Loucy (cell line): ENCODE results near the gene P2RY8.

Source experiments
- H2AFZ ChIP-seq: fragments of 200-600 bp; sonication (generic); 2 replicates; pipeline ENCODE4 v1.6.0; 2016; ENCODE audit warnings: antibody characterized with exemption, mild to moderate bottlenecking, low read length, moderate library complexity
- H3F3A ChIP-seq: fragments of 200-600 bp; 2 replicates; pipeline ENCODE4 v1.6.0; 2016; ENCODE audit warnings: antibody characterized with exemption, low read depth, mild to moderate bottlenecking
- H3K27me3 ChIP-seq: fragments of 200-600 bp; sonication (generic); 2 replicates; pipeline ENCODE4 v1.6.1; 2014; ENCODE audit warnings: low read length, mild to moderate bottlenecking; ENCODE audit not compliant: insufficient read depth, poor library complexity, severe bottlenecking
- H3K36me3 ChIP-seq: fragments of 200-600 bp; sonication (generic); 2 replicates; pipeline ENCODE4 v1.6.1; 2016; ENCODE audit warnings: low read length; ENCODE audit not compliant: insufficient read depth
- H3K4me1 ChIP-seq: fragments of 200-600 bp; sonication (generic); 2 replicates; pipeline ENCODE4 v1.5.1; 2014; ENCODE audit warnings: low read length, mild to moderate bottlenecking; ENCODE audit not compliant: insufficient read depth, poor library complexity, severe bottlenecking
- H3K4me2 ChIP-seq: fragments of 200-600 bp; sonication (generic); 2 replicates; pipeline ENCODE4 v1.6.0; 2014; ENCODE audit warnings: antibody characterized with exemption, low read length, low read depth, mild to moderate bottlenecking; ENCODE audit not compliant: poor library complexity, severe bottlenecking
- H3K4me3 ChIP-seq: fragments of 200-600 bp; sonication (generic); 2 replicates; pipeline ENCODE4 v1.5.1; 2014; ENCODE audit warnings: low read length, mild to moderate bottlenecking, mixed read lengths; ENCODE audit not compliant: poor library complexity, severe bottlenecking
- H3K79me2 ChIP-seq: fragments of 200-600 bp; sonication (generic); 2 replicates; pipeline ENCODE4 v1.6.1; 2014; ENCODE audit warnings: low read length; ENCODE audit not compliant: insufficient read depth
- H3K9ac ChIP-seq: fragments of 200-600 bp; sonication (generic); 2 replicates; pipeline ENCODE4 v1.6.0; 2014; ENCODE audit warnings: mild to moderate bottlenecking, low read depth, low read length, moderate library complexity; ENCODE audit not compliant: poor library complexity, severe bottlenecking
- H3K9me2 ChIP-seq: fragments of 200-600 bp; sonication (generic); replicated peaks from 2 replicates; pipeline ENCODE4 v1.6.1; 2016; ENCODE audit warnings: low read depth, low read length, mixed read lengths
- H3K9me3 ChIP-seq: fragments of 200-600 bp; sonication (generic); 2 replicates; pipeline ENCODE4 v1.6.1; 2014; ENCODE audit warnings: mild to moderate bottlenecking, antibody characterized with exemption, low read length, low read depth; ENCODE audit not compliant: insufficient read depth
- H4K20me1 ChIP-seq: fragments of 200-600 bp; sonication (generic); 2 replicates; pipeline ENCODE4 v1.6.0; 2014; ENCODE audit warnings: antibody characterized with exemption, low read length, mild to moderate bottlenecking; ENCODE audit not compliant: insufficient read depth, poor library complexity, severe bottlenecking
- CTCF ChIP-seq: fragments of 200-600 bp; sonication (generic); conservative IDR thresholded peaks from 2 replicates; pipeline ENCODE4 v1.5.1; 2014; ENCODE audit warnings: mild to moderate bottlenecking, antibody characterized with exemption, low read length
- EZH2phosphoT487 ChIP-seq: fragments of 200-600 bp; IDR thresholded peaks from 2 replicates; pipeline ENCODE4 v1.6.1; 2018; ENCODE audit warnings: antibody characterized with exemption, mild to moderate bottlenecking, moderate library complexity, borderline replicate concordance

Gene P2RY8

GRCh38 chrX:1581132-1581531, 44.1 kb upstream of the P2RY8 start:
- no peaks in the 10 kb centered on the region for H3K79me2 ChIP-seq
- no peaks in the 10 kb centered on the region for H3K36me3 ChIP-seq
- H4K20me1 ChIP-seq: no peaks in the 10 kb centered on the region
- peaks cover 8% of the 10 kb centered on the region; the same call in 1 of the 2 replicates for H3F3A ChIP-seq
- no peak overlapping the region for H3K4me2 ChIP-seq
- no peaks in the 10 kb centered on the region for H3K9me2 ChIP-seq
- H3K4me3 ChIP-seq: no peak overlapping the region
- H2AFZ ChIP-seq: no peak overlapping the region
- peaks cover 27% of the 10 kb centered on the region for H3K4me1 ChIP-seq
- no peak overlapping the region for H3K9ac ChIP-seq
- H3K9me3 ChIP-seq: no peaks in the 10 kb centered on the region
- H3K27me3 ChIP-seq: no peaks in the 10 kb centered on the region
- peak; percentile 68 for TF ChIP-seq CTCF
- no peak for TF ChIP-seq EZH2phosphoT487

GRCh38 chrX:1578511-1579173, 41.7 kb upstream of the P2RY8 start:
- Histone ChIP-seq H4K20me1 (no peaks in the 10 kb centered on the region), H3K4me1 (peaks cover 35% of the 10 kb centered on the region), H3F3A (peaks cover 8% of the 10 kb centered on the region; the same call in 1 of the 2 replicates), H2AFZ (no peak overlapping the region), H3K9ac (no peak overlapping the region), H3K4me3 (no peak overlapping the region), H3K79me2 (peaks cover 4% of the 10 kb centered on the region; the same call in 1 of the 2 replicates), H3K9me2 (no peaks in the 10 kb centered on the region), H3K36me3 (no peaks in the 10 kb centered on the region), H3K4me2 (no peak overlapping the region), H3K9me3 (no peaks in the 10 kb centered on the region), H3K27me3 (no peaks in the 10 kb centered on the region)
- no peak for TF ChIP-seq EZH2phosphoT487
- no peak for TF ChIP-seq CTCF

GRCh38 chrX:1577845-1578244, 40.9 kb upstream of the P2RY8 start:
- Histone ChIP-seq H2AFZ (no peak overlapping the region), H3K4me2 (peak overlapping the region; percentile 71), H3K36me3 (no peaks in the 10 kb centered on the region), H3F3A (peaks cover 8% of the 10 kb centered on the region; the same call in 1 of the 2 replicates), H3K4me1 (peaks cover 32% of the 10 kb centered on the region), H4K20me1 (no peaks in the 10 kb centered on the region), H3K9me3 (no peaks in the 10 kb centered on the region), H3K27me3 (no peaks in the 10 kb centered on the region), H3K79me2 (peaks cover 5% of the 10 kb centered on the region; the same call in 1 of the 2 replicates), H3K4me3 (no peak overlapping the region), H3K9ac (no peak overlapping the region), H3K9me2 (no peaks in the 10 kb centered on the region)
- TF ChIP-seq CTCF: no peak
- no peak for TF ChIP-seq EZH2phosphoT487
